ENCODE measurements around the gene RTP1.

GRCh38 chr3:187211532-187212195 is 14.4 kb downstream of the RTP1 start:
- TF ChIP-seq CTCF (IDR thresholded peaks at IDR 0.05) = no peak
- no peak for TF ChIP-seq POLR2A (IDR thresholded peaks at IDR 0.05)
